PC-9 (cell line): ENCODE data around the gene GSTO1. TPM values are rescaled to one million over a fixed set of nuclear protein-coding genes. Genes with fewer than 3 reads are reported as not detected.

Source experiments
- Bru-seq: library from RNA; stranded (reverse); fragments of 400-500 nt; gene quantifications from one replicate; lab custom pipeline; 2021; lab: Mats Ljungman, UMichigan
- BruChase-seq, 2 experiments: library from RNA; stranded (reverse); fragments of 400-500 nt; gene quantifications; one replicate each; lab custom pipeline; 2021; lab: Mats Ljungman, UMichigan
- BruUV-seq: library from RNA; stranded (reverse); fragments of 400-500 nt; replicated peaks from 2 replicates; lab custom pipeline; 2021; lab: Mats Ljungman, UMichigan
- CTCF ChIA-PET: fragments of 300-600 bp; sonication (Branson Sonifier 250); formaldehyde crosslinking; loops from one replicate; lab custom pipeline; 2022; ENCODE audit warnings: antibody characterized with exemption; lab: Charles Lee
- POLR2A ChIA-PET: fragments of 300-600 bp; sonication (Branson Sonifier 250); formaldehyde crosslinking; loops from one replicate; lab custom pipeline; 2022; ENCODE audit warnings: antibody characterized with exemption; ENCODE audit not compliant: unreplicated experiment; lab: Charles Lee
- DNase-seq, 2 experiments: peaks; one replicate each; pipeline versions ENCODE4 v3.0.0 to v3.0.0-alpha.2; 2015 to 2022; ENCODE audit warnings: mixed read lengths in 1 of 2
- H2AFZ ChIP-seq: fragments of 200-600 bp; sonication (generic); 2 replicates; pipeline ENCODE4 v1.8.1; 2017; ENCODE audit warnings: antibody characterized with exemption
- H3F3A ChIP-seq: fragments of 200-600 bp; sonication (generic); 2 replicates; pipeline ENCODE4 v1.8.1; 2017; ENCODE audit warnings: antibody characterized with exemption, mild to moderate bottlenecking, low read depth; ENCODE audit not compliant: insufficient read depth
- H3K27ac ChIP-seq: fragments of 200-600 bp; sonication (generic); 2 replicates; pipeline ENCODE4 v1.6.1; 2016; ENCODE audit warnings: mixed run types
- H3K27me3 ChIP-seq: fragments of 200-600 bp; sonication (generic); 2 replicates; pipeline ENCODE4 v1.6.1; 2016; ENCODE audit warnings: low read depth, mixed run types; ENCODE audit not compliant: insufficient read depth
- H3K36me3 ChIP-seq: fragments of 200-600 bp; sonication (generic); 2 replicates; pipeline ENCODE4 v1.6.1; 2016; ENCODE audit warnings: low read depth, mixed run types
- H3K4me1 ChIP-seq: fragments of 200-600 bp; sonication (generic); replicated peaks from 2 replicates; pipeline ENCODE4 v1.6.1; 2016; ENCODE audit warnings: mixed run types; ENCODE audit not compliant: insufficient read depth
- H3K4me2 ChIP-seq: fragments of 200-600 bp; sonication (generic); 2 replicates; pipeline ENCODE4 v1.6.1; 2017; ENCODE audit warnings: mixed run types
- H3K4me3 ChIP-seq: fragments of 200-600 bp; sonication (generic); 2 replicates; pipeline ENCODE4 v1.6.1; 2016; ENCODE audit warnings: mixed run types
- H3K79me2 ChIP-seq: fragments of 200-600 bp; sonication (generic); 2 replicates; pipeline ENCODE4 v1.6.1; 2017; ENCODE audit warnings: low read depth, mixed run types
- H3K9me2 ChIP-seq: fragments of 200-600 bp; sonication (generic); 2 replicates; pipeline ENCODE4 v1.8.1; 2017; ENCODE audit warnings: mild to moderate bottlenecking; ENCODE audit not compliant: insufficient read depth
- H3K9me3 ChIP-seq: fragments of 200-600 bp; sonication (generic); 2 replicates; pipeline ENCODE4 v1.8.1; 2016; ENCODE audit warnings: low read depth; ENCODE audit not compliant: insufficient read depth
- H4K20me1 ChIP-seq: fragments of 200-600 bp; sonication (generic); 2 replicates; pipeline ENCODE4 v1.8.1; 2017; ENCODE audit not compliant: insufficient read depth
- CTCF ChIP-seq: fragments of 200-600 bp; sonication (generic); conservative IDR thresholded peaks from 2 replicates; pipeline ENCODE4 v1.6.1; 2017; ENCODE audit warnings: mixed run types, antibody characterized with exemption, mild to moderate bottlenecking, moderate library complexity
- EZH2 ChIP-seq: fragments of 200-600 bp; sonication (generic); IDR thresholded peaks from 2 replicates; pipeline ENCODE4 v1.8.0; 2017; ENCODE audit warnings: antibody characterized with exemption, low read depth
- intact Hi-C: fragments of 100-400 bp; cut with micrococcal nuclease; formaldehyde crosslinking; loops from one replicate; pipeline ENCODE4 v1.10.0; 2022; ENCODE audit not compliant: unreplicated experiment
- long read RNA-seq: library from polyadenylated mRNA; stranded (forward); transcript quantifications from one replicate; pipeline ENCODE4 v2.0.0, GENCODE V29; 2022
- total RNA-seq: library from RNA; stranded (reverse); gene quantifications from 2 replicates; pipeline ENCODE4 v1.2.3, GENCODE V29; 2021

Gene GSTO1
- total RNA-seq (71.0 and 77.3 TPM in 2 replicates), Bru-seq, nascent RNA (percentile 79 among the genes with signal in this experiment), BruChase-seq, experiment 1, labeled RNA remaining after a 2-hour chase (percentile 66 among the genes with signal in this experiment), BruChase-seq, experiment 2, labeled RNA remaining after a 6-hour chase (percentile 72 among the genes with signal in this experiment)
- long read RNA-seq, transcript GSTO1-202 (6 exons, 972 nt): major isoform, 136 of 148 reads
- long read RNA-seq, partial matches to known transcripts: 4 of 148 reads
- long read RNA-seq, other reads (novel, unspliced or antisense): 4 of 148 reads

GRCh38 chr10:104254493-104255310 lies at the start of gene GSTO1:
TSS of gene GSTO1 (plus strand) at chr10:104254892. CDS start at chr10:104254929, 37 bp downstream.
- Histone ChIP-seq H3K79me2 (peaks cover 48% of the 10 kb centered on the region), H3K9me2 (no peaks in the 10 kb centered on the region), H3K27me3 (no peaks in the 10 kb centered on the region), H3F3A (peaks cover 19% of the 10 kb centered on the region), H4K20me1 (no peaks in the 10 kb centered on the region), H3K36me3 (peaks cover 21% of the 10 kb centered on the region; the same call in 1 of the 2 replicates), H3K9me3 (no peaks in the 10 kb centered on the region), H3K4me1 (peaks cover 30% of the 10 kb centered on the region), H3K4me3 (peak within 1 kb of the TSS; percentile 83), H3K27ac (peak within 1 kb of the TSS; percentile 60), H2AFZ (peak within 1 kb of the TSS; percentile 86), H3K4me2 (peak within 1 kb of the TSS; percentile 76)
- TF ChIP-seq CTCF (no peak), EZH2 (no peak)
- BruUV-seq: no TSS peak
- peak; percentile 51 to 52 for DNase-seq
- POLR2A ChIA-PET: interaction anchor here (0.7 to 0.9 kb wide), 2 partner anchors 21 to 23 kb away, joined by 3 read pairs; partner anchors contain the start of gene CFAP43
- intact Hi-C loops: loop anchor here (2.0 kb wide), 1 partner anchor 22 kb away; the partner anchor contains the start of gene CFAP43
- CTCF ChIA-PET: interaction anchor here (0.5 to 0.6 kb wide), 2 partner anchors 121 to 211 kb away, joined by 3 to 4 read pairs; no protein-coding TSS in a partner anchor

- Histone ChIP-seq H3K27ac (no peak overlapping the region), H2AFZ (no peak overlapping the region), H3K9me3 (no peaks in the 10 kb centered on the region), H4K20me1 (no peaks in the 10 kb centered on the region), H3K4me2 (no peak overlapping the region), H3K36me3 (no peaks in the 10 kb centered on the region), H3K4me3 (no peak overlapping the region), H3F3A (no peaks in the 10 kb centered on the region), H3K9me2 (no peaks in the 10 kb centered on the region), H3K79me2 (no peaks in the 10 kb centered on the region), H3K4me1 (no peaks in the 10 kb centered on the region), H3K27me3 (no peaks in the 10 kb centered on the region)
- no peak for DNase-seq
- ChIA-PET CTCF (no interaction called here), POLR2A (no interaction called here)
- intact Hi-C loops: loop anchor here (1.0 to 10.0 kb wide), 2 partner anchors 163 to 494 kb away; no protein-coding TSS in a partner anchor
- no TSS peak for BruUV-seq
- TF ChIP-seq EZH2: no peak
- TF ChIP-seq CTCF: no peak
Measured at GRCh38 chr10:104208730-104209129, 46.0 kb upstream of the GSTO1 start.

GRCh38 chr10:104209575-104210198 lies 45.0 kb upstream of the GSTO1 start:
- peak in 1 of 2 experiments; percentile 19 for DNase-seq
- no peaks in the 10 kb centered on the region for H3F3A ChIP-seq
- ChIA-PET POLR2A (no interaction called here), CTCF (interaction anchor here (1.0 kb wide), 1 partner anchor 322 kb away, joined by 4 read pairs; no protein-coding TSS in a partner anchor)
- H3K4me3 ChIP-seq: no peak overlapping the region
- H3K79me2 ChIP-seq: no peaks in the 10 kb centered on the region
- intact Hi-C loops: loop anchor here (1.0 to 10.0 kb wide), 2 partner anchors 164 to 495 kb away; no protein-coding TSS in a partner anchor
- no peaks in the 10 kb centered on the region for H3K9me2 ChIP-seq
- peak; percentile 69 for TF ChIP-seq CTCF
- TF ChIP-seq EZH2: no peak
- H3K9me3 ChIP-seq: no peaks in the 10 kb centered on the region
- no peaks in the 10 kb centered on the region for H3K36me3 ChIP-seq
- no peak overlapping the region for H3K27ac ChIP-seq
- H4K20me1 ChIP-seq: no peaks in the 10 kb centered on the region
- no peak overlapping the region for H2AFZ ChIP-seq
- H3K4me1 ChIP-seq: no peaks in the 10 kb centered on the region
- no peaks in the 10 kb centered on the region for H3K27me3 ChIP-seq
- BruUV-seq: no TSS peak
- no peak overlapping the region for H3K4me2 ChIP-seq
